Measurements from ENCODE around the gene BBIP1. TPM values are rescaled to one million over a fixed set of nuclear protein-coding genes. Genes with fewer than 3 reads are reported as not detected.
"Not testable (repeated sequence)": the region's sequence is repeated elsewhere in the genome, so short reads cannot be mapped to it uniquely, and the experiment has no call there.

Gene BBIP1
- total RNA-seq, 2 experiments from 2014 or later: 34.3 to 48.8 TPM

DNA sequence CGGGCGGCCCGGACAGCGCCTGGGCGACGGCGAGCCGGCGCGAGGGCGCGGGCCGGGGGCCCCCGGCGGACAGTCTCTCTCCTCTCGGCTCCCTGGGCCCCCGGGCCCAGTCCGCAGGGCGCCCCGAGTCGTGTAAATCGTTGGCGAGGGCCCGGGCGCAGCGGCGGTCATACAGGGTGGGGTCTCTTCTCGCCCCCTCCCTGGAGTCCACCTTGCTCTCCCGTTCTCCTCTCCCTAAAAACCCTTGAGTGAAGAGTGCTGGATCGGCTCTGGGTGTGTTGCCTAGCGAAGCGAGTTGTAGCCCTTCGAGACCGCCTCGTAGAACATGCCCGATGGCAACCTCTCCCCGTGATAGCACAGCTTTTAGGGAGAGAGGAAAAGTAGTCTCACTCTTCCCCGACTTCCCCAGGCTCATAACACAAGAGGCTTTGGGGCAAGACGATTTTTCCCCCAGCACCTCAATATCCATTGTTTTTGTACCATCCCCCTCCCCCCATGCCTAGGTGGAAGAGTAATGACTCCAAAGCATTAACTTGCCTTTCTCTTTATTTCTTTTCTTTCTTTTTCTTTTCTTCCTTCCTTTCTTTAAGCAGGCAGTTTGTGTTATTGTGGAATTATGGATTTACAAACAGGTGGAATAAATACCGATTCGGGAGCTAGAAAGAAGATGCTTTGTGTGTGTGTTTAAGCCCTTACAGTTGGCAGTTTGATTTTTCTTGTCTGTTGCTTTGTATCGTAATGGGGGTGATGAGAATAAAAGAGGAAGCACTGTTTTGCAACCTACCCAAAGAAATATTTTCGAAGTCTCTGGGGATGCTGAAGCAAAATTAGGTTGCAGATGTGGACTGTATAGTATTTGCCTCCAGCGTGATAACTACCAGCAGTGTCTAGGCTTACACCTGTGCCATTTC is 1.2 kb upstream of the BBIP1 start:
- peak; percentile 51 for DNase-seq
- intact Hi-C loops (cut with DNase I, micrococcal nuclease): loop anchor here (1.0 to 10.0 kb wide), 16 partner anchors 17 to 998 kb away; partner anchors contain the start of genes SMNDC1 (in 2 of the 2), DUSP5 (in 1 of the 2), PDCD4 (in 1 of the 2) and SMC3 (in 1 of the 2)
- Mint-ChIP-seq H3K27me3 (no peaks in the 10 kb centered on the region), H3K36me3 (ENCODE audit: low read depth) (peaks cover 19% of the 10 kb centered on the region), H3K9me3 (ENCODE audit: low read depth) (no peaks in the 10 kb centered on the region), H3K4me1 (peaks cover 49% of the 10 kb centered on the region), H3K27ac (peak overlapping the region; percentile 91), H3K4me3 (peak overlapping the region; percentile 96)
- CTCF ChIA-PET: interaction anchor here (0.7 to 1.0 kb wide), 4 partner anchors 10 to 594 kb away, joined by 3 to 5 read pairs (median 3); no protein-coding TSS in a partner anchor
- ATAC-seq: no peak
- POLR2A ChIA-PET: no interaction called here

DNA sequence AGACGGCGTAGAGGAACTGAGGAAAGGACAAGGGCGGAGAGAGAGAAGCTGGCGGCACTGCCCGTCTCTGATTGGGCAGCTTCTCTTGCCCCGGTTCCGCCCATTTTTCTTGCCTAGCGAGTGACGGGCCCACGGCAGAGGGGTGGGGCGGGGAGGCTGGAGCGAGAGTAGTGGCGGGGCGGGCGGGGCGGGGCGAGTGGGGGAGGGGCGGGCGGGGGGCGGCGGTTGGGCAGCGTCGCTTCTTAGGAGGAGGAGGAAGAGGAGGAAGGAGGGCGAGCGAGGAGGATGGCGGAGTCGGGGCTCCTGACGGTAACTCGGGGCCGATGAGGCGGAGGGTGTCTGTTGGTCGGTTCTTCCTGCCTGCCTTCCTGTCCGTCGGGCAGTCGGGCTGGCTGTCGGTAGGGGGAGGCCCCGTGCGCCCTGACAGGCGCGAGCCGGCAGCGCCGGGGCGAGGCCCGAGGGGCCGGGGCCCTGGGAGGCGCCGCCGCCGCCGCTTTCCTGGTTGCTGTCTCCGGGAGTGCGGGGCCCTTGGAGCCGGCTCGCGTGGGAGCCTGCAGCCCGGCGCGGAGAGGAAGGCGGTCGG is 460 bp upstream of the BBIP1 start, which contains the start of gene SHOC2:
Gene SHOC2 (plus strand): TSS at position 256 of the 583 bp plus-strand sequence. CDS start 44,755 bp downstream, outside the sequence.
- Mint-ChIP-seq H3K36me3 (ENCODE audit: low read depth) (peaks cover 19% of the 10 kb centered on the region), H3K9me3 (ENCODE audit: low read depth) (no peaks in the 10 kb centered on the region), H3K4me1 (peaks cover 46% of the 10 kb centered on the region), H3K27ac (peak within 1 kb of the TSS; percentile 98), H3K27me3 (no peaks in the 10 kb centered on the region), H3K4me3 (peak within 1 kb of the TSS; percentile 96)
- intact Hi-C loops (cut with DNase I, micrococcal nuclease): loop anchor here (1.0 to 10.0 kb wide), 15 partner anchors 17 to 997 kb away; partner anchors contain the start of genes SMNDC1 (in 2 of the 2), DUSP5 (in 1 of the 2), PDCD4 (in 1 of the 2) and SMC3 (in 1 of the 2)
- peak; percentile 50 for ATAC-seq
- peak; percentile 99 for DNase-seq
- ChIA-PET POLR2A (interaction anchor here (0.6 to 2.6 kb wide), 13 partner anchors 8 to 437 kb away, joined by 3 to 24 read pairs (median 4); partner anchors contain the start of gene PDCD4), CTCF (interaction anchor here (0.6 to 2.1 kb wide), 3 partner anchors 17 to 248 kb away, joined by 3 to 9 read pairs (median 4); no protein-coding TSS in a partner anchor)

DNA sequence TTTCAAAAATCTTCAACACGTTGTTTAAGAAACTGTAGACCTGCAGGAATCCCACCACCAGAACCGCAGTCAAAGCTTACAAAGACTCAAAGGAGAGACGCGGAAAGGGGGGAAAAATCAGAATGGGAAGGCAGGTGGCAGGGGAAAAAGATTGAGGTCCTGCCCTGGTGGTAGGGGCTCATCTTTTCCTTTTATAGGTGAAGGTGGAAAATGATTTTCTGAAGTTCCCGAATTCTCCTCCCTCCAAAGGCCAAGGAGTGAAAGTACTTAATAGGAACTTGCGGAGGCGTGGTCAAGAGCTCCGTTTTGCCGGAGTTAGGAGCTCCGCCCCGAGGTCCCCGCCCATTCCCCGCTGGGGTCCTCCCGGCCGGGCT is 724 bp downstream of the BBIP1 start:
- POLR2A ChIA-PET: interaction anchor here (0.7 to 2.6 kb wide), 9 partner anchors 9 to 1265 kb away, joined by 4 to 24 read pairs (median 5); partner anchors contain the start of genes GPAM and PDCD4

DNA sequence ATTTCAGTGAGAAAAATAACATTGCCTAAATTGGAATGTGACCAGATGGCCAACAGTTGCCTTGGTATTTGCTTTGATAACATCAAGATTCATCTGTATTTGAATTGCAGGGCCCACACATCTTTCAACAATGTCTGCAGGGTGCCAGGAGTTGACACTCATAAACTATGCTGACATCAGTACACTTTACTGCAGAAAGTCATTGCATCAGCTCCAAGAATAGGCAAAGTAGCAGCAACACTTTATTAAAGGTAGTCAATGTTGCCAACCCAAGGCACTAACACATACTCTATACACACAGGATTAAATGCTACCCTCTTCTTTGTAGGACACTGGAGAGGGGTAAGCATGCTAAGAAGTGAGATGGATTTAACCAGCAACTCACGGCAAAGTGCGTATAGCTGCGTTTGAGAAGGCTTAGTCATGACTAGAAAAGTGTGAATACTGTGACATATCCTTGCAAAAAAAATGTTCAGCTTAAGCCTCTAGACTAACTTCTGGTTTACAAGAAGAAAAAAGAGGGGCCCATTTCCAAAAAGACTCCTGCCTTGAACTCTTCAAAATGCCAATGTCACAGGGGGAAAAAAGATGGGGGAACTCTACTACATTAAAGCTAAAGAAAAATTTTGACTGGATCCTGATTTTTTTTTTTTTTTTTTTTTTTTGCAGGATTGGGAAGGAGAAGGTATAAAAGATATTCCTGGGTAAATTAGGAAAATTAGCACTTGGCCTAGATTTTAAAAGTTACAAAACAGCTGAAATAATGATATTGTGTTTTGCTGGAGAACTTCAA is 2.2 kb downstream of the BBIP1 start:
- ChIA-PET CTCF (interaction anchor here (0.6 to 1.5 kb wide), 10 partner anchors 10 to 443 kb away, joined by 3 read pairs; no protein-coding TSS in a partner anchor), POLR2A (interaction anchor here (1.1 to 2.6 kb wide), 2 partner anchors 14 to 45 kb away, joined by 5 to 24 read pairs; partner anchors contain the start of gene PDCD4)
- no peaks in the 10 kb centered on the region for H3K9me3 Mint-ChIP-seq (ENCODE audit: low read depth)
- ATAC-seq (no peak), DNase-seq (no peak)
- H3K4me3 Mint-ChIP-seq: no peak overlapping the region
- no peaks in the 10 kb centered on the region for H3K27me3 Mint-ChIP-seq
- intact Hi-C loops (cut with DNase I, micrococcal nuclease): loop anchor here (5.0 to 10.0 kb wide), 4 partner anchors 419 to 994 kb away; partner anchors contain the start of genes DUSP5 (in 1 of the 2), SMNDC1 (in 1 of the 2) and XPNPEP1 (in 1 of the 2)
- peak overlapping the region; percentile 71 for H3K27ac Mint-ChIP-seq
- H3K4me1 Mint-ChIP-seq: peaks cover 28% of the 10 kb centered on the region
- H3K36me3 Mint-ChIP-seq (ENCODE audit: low read depth): peaks cover 21% of the 10 kb centered on the region

More for the DNA sequence above, 724 bp downstream of the BBIP1 start:
- Mint-ChIP-seq H3K27me3 (no peaks in the 10 kb centered on the region), H3K9me3 (ENCODE audit: low read depth) (no peaks in the 10 kb centered on the region), H3K36me3 (ENCODE audit: low read depth) (peaks cover 18% of the 10 kb centered on the region), H3K4me3 (peak overlapping the region; percentile 96), H3K4me1 (peaks cover 36% of the 10 kb centered on the region), H3K27ac (peak overlapping the region; percentile 98)
- DNase-seq (peak; percentile 92), ATAC-seq (no peak)
- intact Hi-C loops (cut with DNase I, micrococcal nuclease): loop anchor here (1.0 to 10.0 kb wide), 11 partner anchors 15 to 996 kb away; partner anchors contain the start of genes DUSP5 (in 1 of the 2), SMNDC1 (in 1 of the 2) and XPNPEP1 (in 1 of the 2)
- CTCF ChIA-PET: interaction anchor here (0.6 to 2.1 kb wide), 7 partner anchors 15 to 247 kb away, joined by 3 to 9 read pairs (median 3); no protein-coding TSS in a partner anchor

DNA sequence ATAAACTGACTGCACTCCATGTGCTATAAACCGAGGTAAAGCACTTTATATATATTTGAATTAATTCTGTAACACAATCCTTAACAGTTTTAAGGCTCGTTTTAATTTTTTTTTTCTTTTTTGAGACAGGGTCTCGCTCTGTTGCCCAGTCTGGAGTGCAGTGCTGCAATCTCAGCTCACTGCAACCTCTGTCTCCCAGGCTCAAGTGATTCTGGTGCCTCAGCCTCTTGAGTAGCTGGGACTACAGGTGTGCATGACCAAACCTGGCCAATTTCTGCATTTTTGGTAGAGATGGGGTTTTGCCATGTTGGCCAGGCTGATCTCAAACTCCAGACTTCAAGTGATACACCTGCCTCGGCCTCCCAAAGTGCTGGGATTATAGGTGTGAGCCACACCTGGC is 3.4 kb downstream of the BBIP1 start:
- H3K27me3 Mint-ChIP-seq; POLR2A ChIA-PET; ATAC-seq; DNase-seq; H3K27ac Mint-ChIP-seq; H3K9me3 Mint-ChIP-seq (ENCODE audit: low read depth); H3K4me3 Mint-ChIP-seq: not testable (repeated sequence)
- CTCF ChIA-PET: interaction anchor here (1.1 to 4.4 kb wide), 2 partner anchors 12 to 112 kb away, joined by 3 to 21 read pairs; no protein-coding TSS in a partner anchor
- intact Hi-C loops (cut with DNase I, micrococcal nuclease): loop anchor here (5.0 to 10.0 kb wide), 4 partner anchors 418 to 993 kb away; partner anchors contain the start of genes DUSP5 (in 1 of the 2), SMNDC1 (in 1 of the 2) and XPNPEP1 (in 1 of the 2)
- Mint-ChIP-seq H3K4me1 (peaks cover 23% of the 10 kb centered on the region), H3K36me3 (ENCODE audit: low read depth) (peaks cover 26% of the 10 kb centered on the region)

DNA sequence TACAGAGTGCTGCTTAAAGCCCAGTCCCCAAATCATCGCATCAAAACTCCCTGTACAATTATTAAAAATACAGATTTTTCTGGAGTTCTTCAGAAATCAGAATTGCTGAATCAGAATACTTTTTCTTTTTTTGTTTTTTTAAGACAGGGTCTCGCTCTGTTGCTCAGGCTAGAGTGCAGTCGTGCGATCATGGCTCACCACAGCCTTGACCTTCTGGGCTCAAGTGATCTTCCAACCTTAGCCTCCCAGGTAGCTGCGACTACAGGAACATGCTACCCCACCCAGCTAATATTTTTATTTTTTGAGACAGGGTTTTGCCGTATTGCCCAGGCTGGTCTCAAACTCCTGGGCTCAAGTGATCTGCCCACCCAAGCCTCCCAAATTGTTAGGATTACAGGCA is 3.9 kb downstream of the BBIP1 start:
- H3K4me1 Mint-ChIP-seq: peaks cover 27% of the 10 kb centered on the region
- H3K4me3 Mint-ChIP-seq: no peak overlapping the region
- H3K9me3 Mint-ChIP-seq (ENCODE audit: low read depth): no peaks in the 10 kb centered on the region
- intact Hi-C loops (cut with DNase I, micrococcal nuclease): loop anchor here (5.0 to 10.0 kb wide), 4 partner anchors 418 to 993 kb away; partner anchors contain the start of genes DUSP5 (in 1 of the 2), SMNDC1 (in 1 of the 2) and XPNPEP1 (in 1 of the 2)
- H3K27me3 Mint-ChIP-seq: no peaks in the 10 kb centered on the region
- no peak for ATAC-seq
- H3K27ac Mint-ChIP-seq: no peak overlapping the region
- ChIA-PET CTCF (interaction anchor here (0.7 to 4.4 kb wide), 3 partner anchors 12 to 112 kb away, joined by 3 to 21 read pairs (median 3); no protein-coding TSS in a partner anchor), POLR2A (no interaction called here)
- H3K36me3 Mint-ChIP-seq (ENCODE audit: low read depth): peaks cover 32% of the 10 kb centered on the region
- no peak for DNase-seq

DNA sequence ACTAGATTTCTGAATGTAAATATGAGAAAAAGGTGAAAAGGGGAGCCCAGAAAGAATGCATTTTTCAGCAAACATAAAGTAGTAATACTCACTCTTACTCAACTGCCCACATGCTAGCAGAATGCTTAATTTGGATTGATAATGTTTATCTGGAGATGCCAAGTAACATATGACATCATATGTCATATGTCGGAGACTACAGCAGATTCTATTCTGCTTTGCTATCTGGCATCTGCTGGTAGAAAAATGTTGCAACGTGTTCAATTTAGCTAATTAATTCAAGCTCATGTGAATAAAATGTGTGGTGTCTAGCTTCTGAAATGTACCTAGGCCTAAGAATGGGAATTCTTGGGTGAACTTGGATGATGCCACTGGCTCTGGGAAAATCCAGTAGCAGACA is 4.5 kb downstream of the BBIP1 start:
- Mint-ChIP-seq H3K9me3 (ENCODE audit: low read depth) (no peaks in the 10 kb centered on the region), H3K27me3 (no peaks in the 10 kb centered on the region), H3K36me3 (ENCODE audit: low read depth) (peaks cover 33% of the 10 kb centered on the region), H3K27ac (no peak overlapping the region), H3K4me1 (peaks cover 29% of the 10 kb centered on the region), H3K4me3 (no peak overlapping the region)
- ChIA-PET CTCF (interaction anchor here (0.6 to 4.4 kb wide), 6 partner anchors 11 to 111 kb away, joined by 3 to 21 read pairs (median 3); no protein-coding TSS in a partner anchor), POLR2A (no interaction called here)
- ATAC-seq (no peak), DNase-seq (no peak)
- intact Hi-C loops (cut with DNase I, micrococcal nuclease): loop anchor here in 1 of 2 experiments (10.0 kb wide), 1 partner anchor 610 kb away; the partner anchor contains the start of gene SMNDC1

DNA sequence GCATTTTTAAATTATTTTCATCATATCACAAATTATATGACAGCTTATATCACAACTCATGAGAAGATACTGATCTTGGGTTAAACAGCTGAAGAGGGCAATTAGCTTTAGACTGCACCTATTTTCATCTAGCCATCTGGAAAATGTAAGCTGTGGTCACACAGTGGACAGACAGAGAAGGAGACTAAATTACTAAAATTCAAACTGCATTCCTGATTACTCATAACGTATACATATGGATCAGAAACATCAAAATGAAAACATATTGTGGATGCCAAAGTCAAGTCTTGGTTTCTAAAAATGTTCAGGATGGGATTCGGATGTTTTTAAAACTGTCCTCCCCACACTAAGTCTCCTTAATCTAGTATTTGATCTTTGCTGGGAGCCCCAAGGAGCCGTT is 6.6 kb downstream of the BBIP1 start:
- ChIA-PET POLR2A (interaction anchor here (0.7 kb wide), 1 partner anchor 9 kb away, joined by 3 read pairs; no protein-coding TSS in a partner anchor), CTCF (interaction anchor here (0.7 to 4.4 kb wide), 6 partner anchors 9 to 28 kb away, joined by 3 to 21 read pairs (median 3); no protein-coding TSS in a partner anchor)
- Mint-ChIP-seq H3K27me3 (no peaks in the 10 kb centered on the region), H3K4me3 (no peak overlapping the region), H3K4me1 (peaks cover 27% of the 10 kb centered on the region), H3K9me3 (ENCODE audit: low read depth) (no peaks in the 10 kb centered on the region), H3K36me3 (ENCODE audit: low read depth) (peaks cover 25% of the 10 kb centered on the region), H3K27ac (no peak overlapping the region)
- ATAC-seq (no peak), DNase-seq (no peak)
- intact Hi-C loops (cut with DNase I, micrococcal nuclease): loop anchor here in 1 of 2 experiments (10.0 kb wide), 1 partner anchor 608 kb away; the partner anchor contains the start of gene SMNDC1

DNA sequence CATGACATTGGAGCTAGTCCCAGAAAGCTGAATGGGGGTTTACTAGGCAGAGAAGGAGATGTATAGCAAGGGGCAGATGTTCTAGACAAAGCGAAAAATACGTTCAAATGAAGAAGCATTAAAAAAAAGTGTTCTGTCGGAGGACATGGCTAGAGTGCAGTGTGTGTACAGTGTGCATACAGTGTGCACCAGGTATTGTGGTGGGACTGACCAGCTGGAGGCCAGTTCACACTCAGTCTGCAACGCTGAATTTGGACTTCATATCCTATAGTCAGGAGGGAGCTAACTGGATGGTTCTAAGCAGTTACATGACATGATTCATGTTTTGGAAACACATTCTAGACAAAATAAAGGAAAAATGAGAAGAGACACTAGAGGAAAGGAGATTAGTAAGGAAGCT is 8.8 kb downstream of the BBIP1 start:
- CTCF ChIA-PET: interaction anchor here (0.8 to 3.2 kb wide), 6 partner anchors 9 to 177 kb away, joined by 3 to 16 read pairs (median 4); no protein-coding TSS in a partner anchor
- H3K4me3 Mint-ChIP-seq: no peak overlapping the region
- H3K36me3 Mint-ChIP-seq (ENCODE audit: low read depth): peaks cover 21% of the 10 kb centered on the region
- peak overlapping the region; percentile 7 for H3K27ac Mint-ChIP-seq
- DNase-seq: no peak
- no peaks in the 10 kb centered on the region for H3K27me3 Mint-ChIP-seq
- no peaks in the 10 kb centered on the region for H3K9me3 Mint-ChIP-seq (ENCODE audit: low read depth)
- POLR2A ChIA-PET: interaction anchor here (0.6 kb wide), 2 partner anchors 11 to 37 kb away, joined by 3 to 5 read pairs; no protein-coding TSS in a partner anchor
- no peak for ATAC-seq
- intact Hi-C loops (cut with DNase I, micrococcal nuclease): loop anchor here in 1 of 2 experiments (10.0 kb wide), 1 partner anchor 605 kb away; the partner anchor contains the start of gene SMNDC1
- peaks cover 15% of the 10 kb centered on the region for H3K4me1 Mint-ChIP-seq

Data from activated CD4-positive, alpha-beta T cell treated with anti-CD3 and anti-CD28 coated beads for 36 hours (primary cell).